GM18909 (cell line): ENCODE measurements around the gene KCTD20.

ENCODE experiments used
- ATAC-seq: cut with Tn5 transposase; IDR thresholded peaks from one replicate; pipeline ENCODE4 v1.9.1; 2021; ENCODE audit warnings: mild to moderate bottlenecking; ENCODE audit not compliant: unreplicated experiment, poor library complexity

The KCTD20 gene

GRCh38 chr6:36523936-36524499 is 81.2 kb downstream of the KCTD20 start:
- no peak for ATAC-seq

- no peak for ATAC-seq
These were observed 82.1 kb downstream of the KCTD20 start for GRCh38 chr6:36524871-36525270.

GRCh38 chr6:36525346-36525745 is 82.5 kb downstream of the KCTD20 start:
- ATAC-seq = no peak

GRCh38 chr6:36526066-36526465 is 83.3 kb downstream of the KCTD20 start:
- no peak for ATAC-seq

GRCh38 chr6:36533321-36533720 is 90.5 kb downstream of the KCTD20 start:
- ATAC-seq = no peak

GRCh38 chr6:36536873-36537547 is 94.2 kb downstream of the KCTD20 start:
- ATAC-seq = no peak

- no peak for ATAC-seq
These were observed 97.2 kb downstream of the KCTD20 start for GRCh38 chr6:36539814-36540568.
